GM23338 (cell line): Measurements from ENCODE around the gene AGBL2. TPM values are rescaled to one million over a fixed set of nuclear protein-coding genes. Genes with fewer than 3 reads are reported as not detected.

Experiments
- ATAC-seq: fragments of 200-7000 bp; cut with Tn5 transposase; 3 replicates; pipeline ENCODE4 v1.9.1; 2020
- DNase-seq: peaks from one replicate; pipeline ENCODE4 v3.0.0-alpha.2; 2015; ENCODE audit warnings: low spot score
- H2AFZ ChIP-seq: fragments of 200-600 bp; sonication (generic); 2 replicates; pipeline ENCODE4 v1.8.0; 2016; ENCODE audit warnings: antibody characterized with exemption, mild to moderate bottlenecking, moderate library complexity
- H3F3A ChIP-seq: fragments of 200-600 bp; sonication (generic); replicated peaks from 2 replicates; pipeline ENCODE4 v1.8.0; 2017; ENCODE audit warnings: antibody characterized with exemption, mixed run types, low read depth
- H3K27ac ChIP-seq: fragments of 200-600 bp; sonication (generic); 2 replicates; pipeline ENCODE4 v1.6.1; 2016; ENCODE audit warnings: low read depth
- H3K27me3 ChIP-seq: fragments of 200-600 bp; sonication (generic); 2 replicates; pipeline ENCODE4 v1.8.0; 2016; ENCODE audit warnings: mild to moderate bottlenecking, mixed run types, moderate library complexity; ENCODE audit not compliant: insufficient read depth
- H3K36me3 ChIP-seq: fragments of 200-600 bp; sonication (generic); 2 replicates; pipeline ENCODE4 v1.8.0; 2016; ENCODE audit warnings: mild to moderate bottlenecking; ENCODE audit not compliant: insufficient read depth
- H3K4me1 ChIP-seq: fragments of 200-600 bp; sonication (generic); 2 replicates; pipeline ENCODE4 v1.8.0; 2016; ENCODE audit warnings: mild to moderate bottlenecking, moderate library complexity; ENCODE audit not compliant: insufficient read depth
- H3K4me2 ChIP-seq: fragments of 200-600 bp; sonication (generic); 2 replicates; pipeline ENCODE4 v1.7.1; 2017; ENCODE audit warnings: mixed run types
- H3K4me3 ChIP-seq: fragments of 200-600 bp; sonication (generic); 2 replicates; pipeline ENCODE4 v1.6.1; 2016; ENCODE audit warnings: mixed run types
- H3K79me2 ChIP-seq: fragments of 200-600 bp; sonication (generic); replicated peaks from 2 replicates; pipeline ENCODE4 v1.8.0; 2017; ENCODE audit warnings: mild to moderate bottlenecking; ENCODE audit not compliant: insufficient read depth
- H3K9me2 ChIP-seq: fragments of 200-600 bp; sonication (generic); 2 replicates; pipeline ENCODE4 v1.8.0; 2017; ENCODE audit not compliant: insufficient read depth
- H4K20me1 ChIP-seq: fragments of 200-600 bp; sonication (generic); replicated peaks from 2 replicates; pipeline ENCODE4 v1.8.0; 2017; ENCODE audit warnings: mild to moderate bottlenecking; ENCODE audit not compliant: insufficient read depth
- H3K27ac Mint-ChIP-seq: 2 replicates; pipeline ENCODE4 v1.8.0; 2020; ENCODE audit warnings: inconsistent platforms, mild to moderate bottlenecking, moderate library complexity, mixed read lengths
- H3K27me3 Mint-ChIP-seq: 3 replicates; pipeline ENCODE4 v1.8.0; 2022; ENCODE audit warnings: low read depth, mild to moderate bottlenecking, moderate library complexity, mixed read lengths, inconsistent platforms; ENCODE audit not compliant: insufficient read depth, poor library complexity
- H3K36me3 Mint-ChIP-seq: 3 replicates; pipeline ENCODE4 v1.8.0; 2021; ENCODE audit warnings: low read depth, mild to moderate bottlenecking, inconsistent platforms, moderate library complexity, mixed read lengths
- H3K4me1 Mint-ChIP-seq: 3 replicates; pipeline ENCODE4 v1.8.0; 2020; ENCODE audit warnings: mild to moderate bottlenecking, inconsistent platforms, mixed read lengths
- H3K4me3 Mint-ChIP-seq: 3 replicates; pipeline ENCODE4 v1.8.0; 2021; ENCODE audit warnings: moderate library complexity, mild to moderate bottlenecking, inconsistent platforms, mixed read lengths
- H3K9me3 Mint-ChIP-seq: 3 replicates; pipeline ENCODE4 v1.8.0; 2020; ENCODE audit warnings: moderate library complexity, mild to moderate bottlenecking, inconsistent platforms, mixed read lengths
- CREB1 ChIP-seq: fragments of 250-450 bp; sonication (Bioruptor Pico); IDR thresholded peaks from 2 replicates; pipeline ENCODE4 v1.5.0; 2020; ENCODE audit warnings: low read depth, mild to moderate bottlenecking, moderate library complexity
- CTCF ChIP-seq, 2 experiments: fragments of 200-600 bp in 1 of 2; sonication (generic) in 1 of 2; conservative IDR thresholded peaks; 2 replicates each; pipeline versions ENCODE4 v1.5.1 to v1.6.1; 2016 to 2017; ENCODE audit warnings: antibody characterized with exemption in 2 of 2, low read depth in 2 of 2, mild to moderate bottlenecking in 2 of 2, moderate library complexity in 1 of 2
- ETS1 ChIP-seq: IDR thresholded peaks from 2 replicates; pipeline ENCODE4 v1.6.1; 2016; ENCODE audit warnings: antibody characterized with exemption
- EZH2 ChIP-seq: fragments of 200-600 bp; sonication (generic); IDR thresholded peaks from one replicate; pipeline ENCODE4 v1.8.0; 2017; ENCODE audit warnings: antibody characterized with exemption, mild to moderate bottlenecking, low read depth; ENCODE audit not compliant: unreplicated experiment
- EZH2phosphoT487 ChIP-seq: fragments of 200-600 bp; sonication (generic); IDR thresholded peaks from one replicate; pipeline ENCODE4 v1.8.1; 2018; ENCODE audit warnings: antibody characterized with exemption; ENCODE audit not compliant: unreplicated experiment
- JUNB ChIP-seq: IDR thresholded peaks from one replicate; pipeline ENCODE4 v1.6.1; 2016; ENCODE audit warnings: antibody characterized with exemption; ENCODE audit not compliant: unreplicated experiment
- NANOG ChIP-seq: IDR thresholded peaks from 2 replicates; pipeline ENCODE4 v1.6.1; 2016; ENCODE audit warnings: antibody characterized with exemption, borderline replicate concordance
- POLR2AphosphoS5 ChIP-seq: IDR thresholded peaks from 2 replicates; pipeline ENCODE4 v1.6.1; 2016; ENCODE audit warnings: antibody characterized with exemption, low read depth
- REST ChIP-seq: IDR thresholded peaks from one replicate; pipeline ENCODE4 v1.6.1; 2018; ENCODE audit warnings: antibody characterized with exemption; ENCODE audit not compliant: unreplicated experiment
- STAT1 ChIP-seq: IDR thresholded peaks from one replicate; pipeline ENCODE4 v1.6.1; 2016; ENCODE audit warnings: antibody characterized with exemption; ENCODE audit not compliant: unreplicated experiment
- ZNF114 ChIP-seq: fragments of 250-450 bp; sonication (Bioruptor Pico); IDR thresholded peaks from 2 replicates; pipeline ENCODE4 v1.5.0; 2020; ENCODE audit warnings: mild to moderate bottlenecking, moderate library complexity
- ZNF331 ChIP-seq: fragments of 250-450 bp; sonication (Bioruptor Pico); IDR thresholded peaks from 2 replicates; pipeline ENCODE4 v1.5.0; 2020; ENCODE audit warnings: low read depth, mild to moderate bottlenecking, moderate library complexity
- polyA plus RNA-seq: library from polyadenylated mRNA; unstranded; fragments of >200 nt; fragmentation: Nextera tagmentation; extraction: Ambion mirVana; gene quantifications from 2 replicates; pipeline ENCODE4 v1.2.1, GENCODE V29; 2016
- total RNA-seq: library from RNA; depleted of rRNA; stranded (reverse); fragments of >200 nt; shearing (Covaris generic); gene quantifications from 2 replicates; pipeline ENCODE4 v1.2.3, GENCODE V29; 2014

Gene AGBL2
- total and polyA plus RNA-seq, 2 experiments from 2014 or later, result 5.1 to 5.6 TPM

- no peak for TF ChIP-seq POLR2AphosphoS5
- TF ChIP-seq ZNF331 (CRISPR knock-in tag), result no peak
- TF ChIP-seq ETS1, result no peak
- no peak for TF ChIP-seq CTCF (conservative IDR thresholded peaks at IDR 0.05; ENCODE audit: low read depth in 2 of 2)
- no peak for TF ChIP-seq REST
- no peak for TF ChIP-seq ZNF114 (CRISPR knock-in tag)
- no peak for TF ChIP-seq EZH2
- no peak for TF ChIP-seq STAT1
- no peak for TF ChIP-seq JUNB
- no peak for TF ChIP-seq CREB1 (CRISPR knock-in tag)
Observed at GRCh38 chr11:47646019-47646418, 69.2 kb downstream of the AGBL2 start (continued).

GRCh38 chr11:47645500-47645899 lies 69.7 kb downstream of the AGBL2 start:
- Histone ChIP-seq H3F3A (no peaks in the 10 kb centered on the region), H3K36me3 (no peaks in the 10 kb centered on the region), H4K20me1 (peaks cover 1% of the 10 kb centered on the region; the same call in 1 of the 2 replicates), H3K79me2 (peaks cover 14% of the 10 kb centered on the region), H3K4me2 (no peak overlapping the region), H3K4me1 (peaks cover 7% of the 10 kb centered on the region; the same call in 1 of the 2 replicates), H2AFZ (no peak overlapping the region), H3K27ac (no peak overlapping the region), H3K9me2 (no peaks in the 10 kb centered on the region), H3K27me3 (no peaks in the 10 kb centered on the region), H3K4me3 (no peak overlapping the region)
- DNase-seq (no peak), ATAC-seq (no peak)
- no peak overlapping the region for H3K4me3 Mint-ChIP-seq
- H3K27ac Mint-ChIP-seq, result no peak overlapping the region
- H3K9me3 Mint-ChIP-seq, result no peaks in the 10 kb centered on the region
- H3K4me1 Mint-ChIP-seq, result peaks cover 10% of the 10 kb centered on the region
- TF ChIP-seq NANOG (no peak), EZH2phosphoT487 (no peak), POLR2AphosphoS5 (no peak), EZH2 (no peak)
- peaks cover 5% of the 10 kb centered on the region; the same call in 1 of the 3 replicates for H3K36me3 Mint-ChIP-seq
- peaks cover 11% of the 10 kb centered on the region for H3K27me3 Mint-ChIP-seq
